GM10266 (cell line): ENCODE results near the gene INTS3.
"Not testable (repeated sequence)": the region's sequence is repeated elsewhere in the genome, so short reads cannot be mapped to it uniquely, and the experiment has no call there.

Experiments
- DNase-seq: peaks from one replicate; pipeline ENCODE4 v3.0.0; 2012; ENCODE audit errors: extremely low spot score
- TF ChIP-seq, protein P1 (sequence below): IDR thresholded peaks from 2 replicates; pipeline ENCODE4 v1.5.1; 2012; ENCODE audit warnings: mild to moderate bottlenecking, low read depth; ENCODE audit not compliant: control insufficient read depth, insufficient read depth; ENCODE audit errors: missing control alignments

INTS3 gene

GRCh38 chr1:153780551-153780950, 52.7 kb downstream of the INTS3 start:
- DNase-seq = no peak
- TF ChIP-seq, protein P1, sequence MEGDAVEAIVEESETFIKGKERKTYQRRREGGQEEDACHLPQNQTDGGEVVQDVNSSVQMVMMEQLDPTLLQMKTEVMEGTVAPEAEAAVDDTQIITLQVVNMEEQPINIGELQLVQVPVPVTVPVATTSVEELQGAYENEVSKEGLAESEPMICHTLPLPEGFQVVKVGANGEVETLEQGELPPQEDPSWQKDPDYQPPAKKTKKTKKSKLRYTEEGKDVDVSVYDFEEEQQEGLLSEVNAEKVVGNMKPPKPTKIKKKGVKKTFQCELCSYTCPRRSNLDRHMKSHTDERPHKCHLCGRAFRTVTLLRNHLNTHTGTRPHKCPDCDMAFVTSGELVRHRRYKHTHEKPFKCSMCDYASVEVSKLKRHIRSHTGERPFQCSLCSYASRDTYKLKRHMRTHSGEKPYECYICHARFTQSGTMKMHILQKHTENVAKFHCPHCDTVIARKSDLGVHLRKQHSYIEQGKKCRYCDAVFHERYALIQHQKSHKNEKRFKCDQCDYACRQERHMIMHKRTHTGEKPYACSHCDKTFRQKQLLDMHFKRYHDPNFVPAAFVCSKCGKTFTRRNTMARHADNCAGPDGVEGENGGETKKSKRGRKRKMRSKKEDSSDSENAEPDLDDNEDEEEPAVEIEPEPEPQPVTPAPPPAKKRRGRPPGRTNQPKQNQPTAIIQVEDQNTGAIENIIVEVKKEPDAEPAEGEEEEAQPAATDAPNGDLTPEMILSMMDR = no peak

DNA sequence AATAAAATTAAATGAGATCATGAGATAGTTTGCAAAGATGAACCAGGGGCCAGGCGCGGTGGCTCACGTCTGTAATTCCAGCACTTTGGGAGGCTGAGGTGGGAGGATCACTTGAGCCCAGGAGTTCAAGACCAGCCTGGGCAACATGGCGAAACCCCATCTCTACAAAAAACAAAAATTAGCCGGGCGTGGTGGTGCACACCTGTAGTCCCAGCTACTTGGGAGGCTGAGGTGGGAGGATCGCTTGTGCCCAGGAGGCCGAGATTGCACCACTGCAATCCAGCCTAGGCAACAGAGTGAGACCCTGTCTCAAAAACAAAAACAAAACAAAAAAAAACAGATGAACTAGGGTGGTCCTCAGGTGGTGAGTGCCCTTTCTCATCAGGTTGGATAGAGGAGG, 54.8 kb downstream of the INTS3 start:
- not testable (repeated sequence) for DNase-seq

GRCh38 chr1:153783233-153784190, 55.7 kb downstream of the INTS3 start:
- TF ChIP-seq, protein P1 = no peak
- peak; percentile 97 for DNase-seq

- no peak for DNase-seq
- TF ChIP-seq, protein P1 = no peak
Observed at GRCh38 chr1:153786038-153786790, 58.4 kb downstream of the INTS3 start.

DNA sequence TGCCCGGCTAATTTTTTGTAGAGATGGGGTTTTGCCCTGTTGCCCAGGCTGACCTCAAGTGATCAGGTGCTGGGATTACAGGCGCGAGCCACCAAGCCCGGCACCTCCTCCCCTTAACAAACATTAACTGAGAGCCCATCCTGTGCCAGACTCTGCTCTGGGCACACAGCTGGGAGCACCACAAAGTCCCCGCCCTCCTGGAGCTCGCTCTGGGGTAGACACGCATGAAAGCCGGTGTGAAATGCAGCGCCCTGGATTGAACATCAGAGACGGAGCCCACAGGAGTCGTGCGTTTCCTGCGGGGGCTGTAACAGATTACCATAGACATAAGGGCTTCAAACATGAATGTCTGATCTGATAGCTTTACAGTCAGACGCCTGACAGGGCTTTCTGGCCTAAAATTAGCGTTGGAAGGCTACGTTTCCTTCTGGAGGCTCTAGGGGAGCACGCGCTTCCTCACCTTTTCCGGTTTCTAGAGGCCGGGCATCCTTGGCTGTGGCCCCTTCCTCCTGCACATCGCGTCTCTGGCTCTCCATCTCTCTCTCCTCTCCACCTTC, 61.7 kb downstream of the INTS3 start:
- DNase-seq = no peak
- TF ChIP-seq, protein P1 = no peak

GRCh38 chr1:153790313-153790965, 62.6 kb downstream of the INTS3 start:
- DNase-seq = no peak
- TF ChIP-seq, protein P1 = no peak

GRCh38 chr1:153790966-153791647, 63.3 kb downstream of the INTS3 start:
- DNase-seq = peak; percentile 90

More at GRCh38 chr1:153790966-153791647, 63.3 kb downstream of the INTS3 start:
- TF ChIP-seq, protein P1 = no peak
